PFSK-1 (cell line): Measurements from ENCODE around the gene ATIC.

Experiments
- POLR2AphosphoS5 ChIP-seq: IDR thresholded peaks from 2 replicates; pipeline ENCODE4 v1.6.1; 2012; ENCODE audit warnings: low read depth, mild to moderate bottlenecking, control low read depth, low read length, moderate library complexity
- REST ChIP-seq, 2 experiments: IDR thresholded peaks; 2 replicates each; pipeline versions ENCODE4 v1.6.1 to v1.8.0; 2011 to 2012; ENCODE audit warnings: low read depth in 2 of 2, low read length in 2 of 2, control low read depth in 1 of 2, inconsistent platforms in 1 of 2, mild to moderate bottlenecking in 1 of 2, moderate library complexity in 1 of 2; ENCODE audit not compliant: insufficient read depth in 1 of 2
- SIN3A ChIP-seq: IDR thresholded peaks from 2 replicates; pipeline ENCODE4 v1.6.1; 2012; ENCODE audit warnings: mild to moderate bottlenecking, low read length, moderate library complexity, borderline replicate concordance; ENCODE audit not compliant: insufficient read depth
- TAF1 ChIP-seq: IDR thresholded peaks from 2 replicates; pipeline ENCODE4 v1.6.1; 2012; ENCODE audit warnings: low read length, control low read depth, borderline replicate concordance; ENCODE audit not compliant: insufficient read depth

- no peak for TF ChIP-seq POLR2AphosphoS5
- TF ChIP-seq REST (IDR thresholded peaks at IDR 0.05; ENCODE audit: insufficient read depth in 1 of 2, low read depth in 2 of 2, low read length in 2 of 2), result no peak
- no peak for TF ChIP-seq TAF1
- no peak for TF ChIP-seq SIN3A
Observed at GRCh38 chr2:215391531-215391930, 79.7 kb downstream of the ATIC start.
